ENCODE data around the gene DDX41.

The DDX41 gene

DNA sequence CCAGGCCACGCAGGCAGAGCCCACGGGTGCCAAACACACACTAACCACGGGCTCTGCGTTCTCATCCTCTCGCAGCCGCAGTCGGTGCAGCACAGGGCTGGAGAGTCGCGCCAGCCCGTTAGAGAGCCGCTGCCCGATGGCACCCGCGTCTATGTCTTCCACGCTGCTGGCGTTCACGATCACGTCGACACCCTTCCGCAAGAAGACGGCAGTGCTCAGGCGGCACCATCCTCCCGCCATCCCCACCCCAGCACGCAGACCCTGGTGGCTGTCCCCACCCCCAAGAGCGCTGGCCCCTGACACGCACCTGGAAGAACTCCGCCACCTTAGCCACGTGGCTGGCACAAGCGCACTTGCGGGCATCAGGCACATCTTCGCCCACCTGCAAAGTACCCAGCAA lies 49.3 kb downstream of the DDX41 start:
- no peak overlapping the region for H3K27ac ChIP-seq
- TF ChIP-seq ZFX (IDR thresholded peaks at IDR 0.05) = no peak
- TF ChIP-seq, protein P1, sequence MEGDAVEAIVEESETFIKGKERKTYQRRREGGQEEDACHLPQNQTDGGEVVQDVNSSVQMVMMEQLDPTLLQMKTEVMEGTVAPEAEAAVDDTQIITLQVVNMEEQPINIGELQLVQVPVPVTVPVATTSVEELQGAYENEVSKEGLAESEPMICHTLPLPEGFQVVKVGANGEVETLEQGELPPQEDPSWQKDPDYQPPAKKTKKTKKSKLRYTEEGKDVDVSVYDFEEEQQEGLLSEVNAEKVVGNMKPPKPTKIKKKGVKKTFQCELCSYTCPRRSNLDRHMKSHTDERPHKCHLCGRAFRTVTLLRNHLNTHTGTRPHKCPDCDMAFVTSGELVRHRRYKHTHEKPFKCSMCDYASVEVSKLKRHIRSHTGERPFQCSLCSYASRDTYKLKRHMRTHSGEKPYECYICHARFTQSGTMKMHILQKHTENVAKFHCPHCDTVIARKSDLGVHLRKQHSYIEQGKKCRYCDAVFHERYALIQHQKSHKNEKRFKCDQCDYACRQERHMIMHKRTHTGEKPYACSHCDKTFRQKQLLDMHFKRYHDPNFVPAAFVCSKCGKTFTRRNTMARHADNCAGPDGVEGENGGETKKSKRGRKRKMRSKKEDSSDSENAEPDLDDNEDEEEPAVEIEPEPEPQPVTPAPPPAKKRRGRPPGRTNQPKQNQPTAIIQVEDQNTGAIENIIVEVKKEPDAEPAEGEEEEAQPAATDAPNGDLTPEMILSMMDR (conservative IDR thresholded peaks at IDR 0.05) = no peak

DNA sequence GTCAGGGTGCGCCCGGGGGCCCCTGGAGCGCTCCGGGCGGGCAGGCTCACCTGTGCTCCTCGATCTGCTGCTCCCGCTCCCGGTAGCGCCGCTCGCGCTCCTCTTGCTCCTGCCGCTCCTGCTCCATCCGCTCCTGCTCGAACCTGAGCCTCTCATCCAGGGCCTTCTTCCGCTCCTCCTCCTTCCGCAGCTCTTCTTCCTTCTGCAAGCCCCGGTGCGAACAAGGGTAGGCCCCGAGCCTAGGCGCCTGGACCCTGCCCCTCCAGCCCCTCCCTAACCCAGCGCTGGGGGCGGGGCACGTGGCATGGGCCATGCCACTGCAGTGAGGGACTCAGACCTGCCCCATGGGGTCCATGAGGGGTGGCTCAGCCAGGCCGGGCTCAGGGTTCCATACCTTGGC lies 49.9 kb downstream of the DDX41 start:
- TF ChIP-seq, protein P1 (conservative IDR thresholded peaks at IDR 0.05) = no peak
- H3K27ac ChIP-seq = no peak overlapping the region

DNA sequence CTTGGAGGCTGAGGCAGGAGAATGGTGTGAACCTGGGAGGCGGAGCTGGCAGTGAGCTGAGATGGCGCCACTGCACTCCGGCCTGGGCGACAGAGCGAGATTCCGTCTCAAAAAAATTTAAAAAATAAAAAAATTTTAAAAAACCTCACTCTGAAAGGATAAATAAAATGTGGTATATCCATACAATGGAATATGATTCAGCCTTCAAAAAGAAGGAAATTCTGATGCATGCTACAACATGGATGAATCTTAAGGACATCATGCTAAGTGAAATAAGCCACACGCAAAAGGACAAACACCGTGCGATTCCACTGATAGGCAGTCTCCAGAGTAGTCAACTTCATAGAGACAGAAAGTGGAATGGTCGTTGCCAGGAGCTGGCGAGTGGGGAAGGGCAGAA lies 51.7 kb downstream of the DDX41 start:
- TF ChIP-seq, protein P1 (conservative IDR thresholded peaks at IDR 0.05) = no peak
- no peak for TF ChIP-seq ZFX (IDR thresholded peaks at IDR 0.05)
- H3K27ac ChIP-seq = no peak overlapping the region

- no peak for TF ChIP-seq ZFX (IDR thresholded peaks at IDR 0.05)
- TF ChIP-seq, protein P1 (conservative IDR thresholded peaks at IDR 0.05) = no peak
- no peak overlapping the region for H3K27ac ChIP-seq
Measured at GRCh38 chr5:177462021-177462670, 54.6 kb downstream of the DDX41 start.
